OCI-LY1 (cell line): ENCODE results near the gene FASTKD1.
A peak's percentile ranks its signal among the peaks of the same experiment; 100 is the strongest.
"Not testable (repeated sequence)": the region's sequence is repeated elsewhere in the genome, so short reads cannot be mapped to it uniquely, and the experiment has no call there.

Experiments used
- H2AFZ ChIP-seq: fragments of 200-600 bp; sonication (generic), shearing (Covaris generic); 2 replicates; pipeline ENCODE4 v1.6.0; 2014; ENCODE audit warnings: antibody characterized with exemption, mild to moderate bottlenecking, low read length
- H3F3A ChIP-seq: fragments of 200-600 bp; sonication (generic), shearing (Covaris generic); 2 replicates; pipeline ENCODE4 v1.6.0; 2014; ENCODE audit warnings: mild to moderate bottlenecking, antibody characterized with exemption, low read length, moderate library complexity; ENCODE audit not compliant: insufficient read depth
- H3K27ac ChIP-seq: fragments of 200-600 bp; sonication (generic); 2 replicates; pipeline ENCODE4 v1.5.1; 2014; ENCODE audit warnings: low read length, mixed run types, mild to moderate bottlenecking, low read depth; ENCODE audit not compliant: poor library complexity, severe bottlenecking
- H3K27me3 ChIP-seq: fragments of 200-600 bp; sonication (generic); 2 replicates; pipeline ENCODE4 v1.6.0; 2014; ENCODE audit warnings: antibody characterized with exemption, mild to moderate bottlenecking, low read length, moderate library complexity; ENCODE audit not compliant: insufficient read depth
- H3K36me3 ChIP-seq: fragments of 200-600 bp; sonication (generic); 2 replicates; pipeline ENCODE4 v1.6.1; 2014; ENCODE audit warnings: mild to moderate bottlenecking, antibody characterized with exemption, low read length, moderate library complexity, mixed read lengths; ENCODE audit not compliant: insufficient read depth
- H3K4me1 ChIP-seq: fragments of 200-600 bp; sonication (generic); 2 replicates; pipeline ENCODE4 v1.5.1; 2014; ENCODE audit warnings: mild to moderate bottlenecking, low read length, moderate library complexity; ENCODE audit not compliant: insufficient read depth, severe bottlenecking
- H3K4me2 ChIP-seq: fragments of 200-600 bp; sonication (generic), shearing (Covaris generic); 2 replicates; pipeline ENCODE4 v1.6.1; 2014; ENCODE audit warnings: low read length
- H3K4me3 ChIP-seq: fragments of 200-600 bp; sonication (generic); 2 replicates; pipeline ENCODE4 v1.5.1; 2014; ENCODE audit warnings: low read length, low read depth, mild to moderate bottlenecking, mixed read lengths; ENCODE audit not compliant: poor library complexity, severe bottlenecking
- H3K79me2 ChIP-seq: fragments of 200-600 bp; shearing (Covaris generic); 2 replicates; pipeline ENCODE4 v1.6.1; 2016; ENCODE audit warnings: mixed run types, low read length, mixed read lengths; ENCODE audit not compliant: insufficient read depth
- H3K9ac ChIP-seq: fragments of 200-600 bp; sonication (generic), shearing (Covaris generic); 2 replicates; pipeline ENCODE4 v1.6.1; 2014; ENCODE audit warnings: mild to moderate bottlenecking, low read length, mixed read lengths
- H3K9me2 ChIP-seq: fragments of 200-600 bp; sonication (generic), shearing (Covaris generic); 2 replicates; pipeline ENCODE4 v1.6.1; 2014; ENCODE audit warnings: low read depth, mild to moderate bottlenecking, low read length, mixed read lengths
- H3K9me3 ChIP-seq: fragments of 200-600 bp; shearing (Covaris generic); 2 replicates; pipeline ENCODE4 v1.6.1; 2014; ENCODE audit warnings: low read length, mixed read lengths
- H4K20me1 ChIP-seq: fragments of 200-600 bp; sonication (generic), shearing (Covaris generic); 2 replicates; pipeline ENCODE4 v1.6.0; 2016; ENCODE audit warnings: mild to moderate bottlenecking, low read length; ENCODE audit not compliant: insufficient read depth
- CTCF ChIP-seq: fragments of 200-600 bp; sonication (generic), shearing (Covaris generic); IDR thresholded peaks from 2 replicates; pipeline ENCODE4 v1.5.1; 2017; ENCODE audit warnings: mild to moderate bottlenecking, antibody characterized with exemption, low read length, moderate library complexity, mixed read lengths
- EZH2 ChIP-seq: fragments of 200-600 bp; sonication (generic), shearing (Covaris generic); IDR thresholded peaks from 2 replicates; pipeline ENCODE4 v1.8.0; 2017; ENCODE audit warnings: borderline replicate concordance, mixed run types, mild to moderate bottlenecking, antibody characterized with exemption, low read length, moderate library complexity, mixed read lengths

The FASTKD1 gene

GRCh38 chr2:169579044-169579443, 5.4 kb upstream of the FASTKD1 start:
- H2AFZ ChIP-seq, result no peak overlapping the region
- H3K4me1 ChIP-seq, result peaks cover 2% of the 10 kb centered on the region
- H3K27me3 ChIP-seq, result no peaks in the 10 kb centered on the region
- H3K4me3 ChIP-seq, result no peak overlapping the region
- H3K9ac ChIP-seq, result no peak overlapping the region
- no peak overlapping the region for H3K4me2 ChIP-seq
- no peaks in the 10 kb centered on the region for H3K9me3 ChIP-seq
- H3F3A ChIP-seq, result no peaks in the 10 kb centered on the region
- no peaks in the 10 kb centered on the region for H3K9me2 ChIP-seq
- H3K36me3 ChIP-seq, result no peaks in the 10 kb centered on the region
- TF ChIP-seq CTCF (no peak), EZH2 (no peak)
- no peak overlapping the region for H3K27ac ChIP-seq
- H4K20me1 ChIP-seq, result no peaks in the 10 kb centered on the region
- no peaks in the 10 kb centered on the region for H3K79me2 ChIP-seq

GRCh38 chr2:169575264-169575663, 1.6 kb upstream of the FASTKD1 start:
- not testable (repeated sequence) for H3K27me3 ChIP-seq, H3K9ac ChIP-seq, H2AFZ ChIP-seq, H3K9me2 ChIP-seq, H3K4me2 ChIP-seq, H3K27ac ChIP-seq, H3K36me3 ChIP-seq, H3F3A ChIP-seq, H3K4me3 ChIP-seq, H4K20me1 ChIP-seq, H3K9me3 ChIP-seq
- peaks cover 24% of the 10 kb centered on the region for H3K4me1 ChIP-seq
- peaks cover 18% of the 10 kb centered on the region for H3K79me2 ChIP-seq

- H4K20me1 ChIP-seq, H3K9ac ChIP-seq, H3K27ac ChIP-seq, H3K4me3 ChIP-seq, H3K9me3 ChIP-seq, H3K4me2 ChIP-seq, H3K27me3 ChIP-seq, H3K9me2 ChIP-seq, H3K36me3 ChIP-seq, H3F3A ChIP-seq, H2AFZ ChIP-seq: not testable (repeated sequence)
- Histone ChIP-seq H3K4me1 (peaks cover 24% of the 10 kb centered on the region), H3K79me2 (peaks cover 21% of the 10 kb centered on the region)
These were observed 874 bp upstream of the FASTKD1 start for GRCh38 chr2:169574539-169574938.

- Histone ChIP-seq H2AFZ (peak overlapping the region; percentile 99), H3F3A (no peaks in the 10 kb centered on the region), H4K20me1 (no peaks in the 10 kb centered on the region), H3K9me3 (no peaks in the 10 kb centered on the region), H3K4me2 (peak overlapping the region; percentile 85), H3K27ac (no peak overlapping the region), H3K4me3 (peak overlapping the region; percentile 90), H3K9me2 (no peaks in the 10 kb centered on the region), H3K9ac (no peak overlapping the region), H3K4me1 (peaks cover 24% of the 10 kb centered on the region), H3K27me3 (no peaks in the 10 kb centered on the region), H3K36me3 (no peaks in the 10 kb centered on the region), H3K79me2 (peaks cover 21% of the 10 kb centered on the region)
- TF ChIP-seq CTCF (no peak), EZH2 (no peak)
These were observed 272 bp upstream of the FASTKD1 start for GRCh38 chr2:169573974-169574299.
